ENCODE measurements around the gene USP17L20. TPM values are rescaled to one million over a fixed set of nuclear protein-coding genes. Genes with fewer than 3 reads are reported as not detected.
"Not testable (repeated sequence)": the region's sequence is repeated elsewhere in the genome, so short reads cannot be mapped to it uniquely, and the experiment has no call there.

USP17L20 gene, protein sequence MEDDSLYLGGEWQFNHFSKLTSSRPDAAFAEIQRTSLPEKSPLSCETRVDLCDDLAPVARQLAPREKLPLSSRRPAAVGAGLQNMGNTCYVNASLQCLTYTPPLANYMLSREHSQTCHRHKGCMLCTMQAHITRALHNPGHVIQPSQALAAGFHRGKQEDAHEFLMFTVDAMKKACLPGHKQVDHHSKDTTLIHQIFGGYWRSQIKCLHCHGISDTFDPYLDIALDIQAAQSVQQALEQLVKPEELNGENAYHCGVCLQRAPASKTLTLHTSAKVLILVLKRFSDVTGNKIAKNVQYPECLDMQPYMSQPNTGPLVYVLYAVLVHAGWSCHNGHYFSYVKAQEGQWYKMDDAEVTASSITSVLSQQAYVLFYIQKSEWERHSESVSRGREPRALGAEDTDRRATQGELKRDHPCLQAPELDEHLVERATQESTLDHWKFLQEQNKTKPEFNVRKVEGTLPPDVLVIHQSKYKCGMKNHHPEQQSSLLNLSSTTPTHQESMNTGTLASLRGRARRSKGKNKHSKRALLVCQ
- total RNA-seq: not detected

DNA sequence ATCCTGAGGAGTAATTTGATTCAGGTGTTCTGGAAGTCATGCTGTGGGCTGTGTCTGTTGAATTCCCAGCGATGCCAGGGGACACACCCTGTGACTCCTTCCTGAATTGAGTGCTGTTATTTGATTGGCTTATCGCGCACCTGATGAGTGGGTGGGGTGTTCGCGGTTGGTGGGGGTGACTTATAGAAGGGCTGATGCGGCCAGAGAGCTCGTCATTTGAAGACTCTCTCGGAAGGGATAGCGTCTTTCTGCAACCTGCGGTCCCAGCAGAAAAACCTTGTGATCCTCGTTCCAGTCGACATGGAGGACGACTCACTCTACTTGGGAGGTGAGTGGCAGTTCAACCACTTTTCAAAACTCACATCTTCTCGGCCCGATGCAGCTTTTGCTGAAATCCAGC is at the start of gene USP17L20:
TSS of gene USP17L20 (plus strand) at position 301 of the 400 bp plus-strand sequence. CDS start at position 301, 0 bp downstream.
- CTCF ChIA-PET; H3K27me3 Mint-ChIP-seq (ENCODE audit: low read depth); DNase-seq; H3K27ac Mint-ChIP-seq; H3K4me1 Mint-ChIP-seq (ENCODE audit: low read depth); H3K36me3 Mint-ChIP-seq (ENCODE audit: low read depth); intact Hi-C loops (cut with micrococcal nuclease); H3K4me3 Mint-ChIP-seq; H3K9me3 Mint-ChIP-seq: not testable (repeated sequence)

DNA sequence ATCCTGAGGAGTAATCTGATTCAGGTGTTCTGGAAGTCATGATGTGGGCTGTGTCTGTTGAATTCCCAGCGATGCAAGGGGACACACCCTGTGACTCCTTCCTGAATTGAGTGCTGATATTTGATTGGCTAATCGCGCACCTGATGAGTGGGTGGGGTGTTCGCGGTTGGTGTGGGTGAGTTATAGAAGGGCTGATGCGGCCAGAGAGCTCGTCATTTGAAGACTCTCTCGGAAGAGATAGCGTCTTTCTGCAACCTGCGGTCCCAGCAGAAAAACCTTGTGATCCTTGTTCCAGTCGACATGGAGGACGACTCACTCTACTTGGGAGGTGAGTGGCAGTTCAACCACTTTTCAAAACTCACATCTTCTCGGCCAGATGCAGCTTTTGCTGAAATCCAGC is 47.6 kb upstream of the USP17L20 start, which contains the start of gene USP17L10:
TSS of gene USP17L10 (plus strand) at position 301 of the 400 bp plus-strand sequence. CDS start at position 301, 0 bp downstream.
- H3K9me3 Mint-ChIP-seq; H3K27ac Mint-ChIP-seq; CTCF ChIA-PET; H3K27me3 Mint-ChIP-seq (ENCODE audit: low read depth); H3K36me3 Mint-ChIP-seq (ENCODE audit: low read depth); H3K4me1 Mint-ChIP-seq (ENCODE audit: low read depth); intact Hi-C loops (cut with micrococcal nuclease); H3K4me3 Mint-ChIP-seq; DNase-seq: not testable (repeated sequence)

- H3K4me1 Mint-ChIP-seq (ENCODE audit: low read depth); H3K36me3 Mint-ChIP-seq (ENCODE audit: low read depth); H3K27ac Mint-ChIP-seq; intact Hi-C loops (cut with micrococcal nuclease); H3K4me3 Mint-ChIP-seq; H3K27me3 Mint-ChIP-seq (ENCODE audit: low read depth); H3K9me3 Mint-ChIP-seq; DNase-seq; CTCF ChIA-PET: not testable (repeated sequence)
Measured at GRCh38 chr4:9214701-9215100, 43.2 kb upstream of the USP17L20 start.

- H3K36me3 Mint-ChIP-seq (ENCODE audit: low read depth); H3K27ac Mint-ChIP-seq; DNase-seq; intact Hi-C loops (cut with micrococcal nuclease); CTCF ChIA-PET; H3K4me1 Mint-ChIP-seq (ENCODE audit: low read depth); H3K27me3 Mint-ChIP-seq (ENCODE audit: low read depth); H3K4me3 Mint-ChIP-seq; H3K9me3 Mint-ChIP-seq: not testable (repeated sequence)
Measured at GRCh38 chr4:9215105-9215504, 42.8 kb upstream of the USP17L20 start, which contains the start of gene USP17L11. USP17L11 (plus strand) TSS chr4:9215405; CDS start chr4:9215405, 0 bp downstream.

DNA sequence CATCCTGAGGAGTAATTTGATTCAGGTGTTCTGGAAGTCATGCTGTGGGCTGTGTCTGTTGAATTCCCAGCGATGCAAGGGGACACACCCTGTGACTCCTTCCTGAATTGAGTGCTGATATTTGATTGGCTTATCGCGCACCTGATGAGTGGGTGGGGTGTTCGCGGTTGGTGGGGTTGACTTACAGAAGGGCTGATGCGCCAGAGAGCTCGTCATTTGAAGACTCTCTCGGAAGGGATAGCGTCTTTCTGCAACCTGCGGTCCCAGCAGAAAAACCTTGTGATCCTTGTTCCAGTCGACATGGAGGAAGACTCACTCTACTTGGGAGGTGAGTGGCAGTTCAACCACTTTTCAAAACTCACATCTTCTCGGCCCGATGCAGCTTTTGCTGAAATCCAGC is 38.1 kb upstream of the USP17L20 start, which contains the start of gene USP17L12:
TSS of gene USP17L12 (plus strand) at position 301 of the 400 bp plus-strand sequence. CDS start at position 301, 0 bp downstream.
- DNase-seq; H3K36me3 Mint-ChIP-seq (ENCODE audit: low read depth); intact Hi-C loops (cut with micrococcal nuclease); H3K4me3 Mint-ChIP-seq; H3K4me1 Mint-ChIP-seq (ENCODE audit: low read depth); H3K27me3 Mint-ChIP-seq (ENCODE audit: low read depth); H3K27ac Mint-ChIP-seq; CTCF ChIA-PET; H3K9me3 Mint-ChIP-seq: not testable (repeated sequence)

- H3K4me1 Mint-ChIP-seq (ENCODE audit: low read depth); H3K4me3 Mint-ChIP-seq; H3K9me3 Mint-ChIP-seq; H3K27me3 Mint-ChIP-seq (ENCODE audit: low read depth); intact Hi-C loops (cut with micrococcal nuclease); H3K36me3 Mint-ChIP-seq (ENCODE audit: low read depth); CTCF ChIA-PET; DNase-seq; H3K27ac Mint-ChIP-seq: not testable (repeated sequence)
Measured at GRCh38 chr4:9224596-9224995, 33.3 kb upstream of the USP17L20 start, which contains the start of gene USP17L13. USP17L13 (plus strand) TSS chr4:9224896; CDS start chr4:9224896, 0 bp downstream.

DNA sequence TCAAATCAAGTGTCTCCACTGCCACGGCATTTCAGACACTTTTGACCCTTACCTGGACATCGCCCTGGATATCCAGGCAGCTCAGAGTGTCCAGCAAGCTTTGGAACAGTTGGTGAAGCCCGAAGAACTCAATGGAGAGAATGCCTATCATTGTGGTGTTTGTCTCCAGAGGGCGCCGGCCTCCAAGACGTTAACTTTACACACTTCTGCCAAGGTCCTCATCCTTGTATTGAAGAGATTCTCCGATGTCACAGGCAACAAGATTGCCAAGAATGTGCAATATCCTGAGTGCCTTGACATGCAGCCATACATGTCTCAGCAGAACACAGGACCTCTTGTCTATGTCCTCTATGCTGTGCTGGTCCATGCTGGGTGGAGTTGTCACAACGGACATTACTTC is 27.7 kb upstream of the USP17L20 start:
- H3K4me3 Mint-ChIP-seq; CTCF ChIA-PET; H3K9me3 Mint-ChIP-seq; DNase-seq; H3K4me1 Mint-ChIP-seq (ENCODE audit: low read depth); H3K36me3 Mint-ChIP-seq (ENCODE audit: low read depth); H3K27me3 Mint-ChIP-seq (ENCODE audit: low read depth); intact Hi-C loops (cut with micrococcal nuclease); H3K27ac Mint-ChIP-seq: not testable (repeated sequence)

DNA sequence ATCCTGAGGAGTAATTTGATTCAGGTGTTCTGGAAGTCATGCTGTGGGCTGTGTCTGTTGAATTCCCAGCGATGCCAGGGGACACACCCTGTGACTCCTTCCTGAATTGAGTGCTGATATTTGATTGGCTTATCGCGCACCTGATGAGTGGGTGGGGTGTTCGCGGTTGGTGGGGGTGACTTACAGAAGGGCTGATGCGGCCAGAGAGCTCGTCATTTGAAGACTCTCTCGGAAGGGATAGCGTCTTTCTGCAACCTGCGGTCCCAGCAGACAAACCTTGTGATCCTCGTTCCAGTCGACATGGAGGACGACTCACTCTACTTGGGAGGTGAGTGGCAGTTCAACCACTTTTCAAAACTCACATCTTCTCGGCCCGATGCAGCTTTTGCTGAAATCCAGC is 23.8 kb upstream of the USP17L20 start, which contains the start of gene USP17L15:
TSS of gene USP17L15 (plus strand) at position 301 of the 400 bp plus-strand sequence. CDS start at position 301, 0 bp downstream.
- H3K27ac Mint-ChIP-seq; intact Hi-C loops (cut with micrococcal nuclease); H3K4me3 Mint-ChIP-seq; H3K9me3 Mint-ChIP-seq; H3K27me3 Mint-ChIP-seq (ENCODE audit: low read depth); H3K36me3 Mint-ChIP-seq (ENCODE audit: low read depth); CTCF ChIA-PET; DNase-seq; H3K4me1 Mint-ChIP-seq (ENCODE audit: low read depth): not testable (repeated sequence)

- intact Hi-C loops (cut with micrococcal nuclease); H3K27ac Mint-ChIP-seq; H3K9me3 Mint-ChIP-seq: not testable (repeated sequence)
Measured at GRCh38 chr4:9238461-9238860, 19.5 kb upstream of the USP17L20 start.

DNA sequence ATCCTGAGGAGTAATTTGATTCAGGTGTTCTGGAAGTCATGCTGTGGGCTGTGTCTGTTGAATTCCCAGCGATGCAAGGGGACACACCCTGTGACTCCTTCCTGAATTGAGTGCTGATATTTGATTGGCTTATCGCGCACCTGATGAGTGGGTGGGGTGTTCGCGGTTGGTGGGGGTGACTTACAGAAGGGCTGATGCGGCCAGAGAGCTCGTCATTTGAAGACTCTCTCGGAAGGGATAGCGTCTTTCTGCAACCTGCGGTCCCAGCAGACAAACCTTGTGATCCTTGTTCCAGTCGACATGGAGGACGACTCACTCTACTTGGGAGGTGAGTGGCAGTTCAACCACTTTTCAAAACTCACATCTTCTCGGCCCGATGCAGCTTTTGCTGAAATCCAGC is 14.3 kb upstream of the USP17L20 start, which contains the start of gene USP17L17:
TSS of gene USP17L17 (plus strand) at position 301 of the 400 bp plus-strand sequence. CDS start at position 301, 0 bp downstream.
- H3K27me3 Mint-ChIP-seq (ENCODE audit: low read depth); H3K36me3 Mint-ChIP-seq (ENCODE audit: low read depth); intact Hi-C loops (cut with micrococcal nuclease); DNase-seq; H3K27ac Mint-ChIP-seq; H3K4me3 Mint-ChIP-seq; CTCF ChIA-PET; H3K9me3 Mint-ChIP-seq; H3K4me1 Mint-ChIP-seq (ENCODE audit: low read depth): not testable (repeated sequence)

More at GRCh38 chr4:9238461-9238860, 19.5 kb upstream of the USP17L20 start:
- H3K36me3 Mint-ChIP-seq (ENCODE audit: low read depth); H3K4me3 Mint-ChIP-seq; H3K27me3 Mint-ChIP-seq (ENCODE audit: low read depth); H3K4me1 Mint-ChIP-seq (ENCODE audit: low read depth); DNase-seq; CTCF ChIA-PET: not testable (repeated sequence)

DNA sequence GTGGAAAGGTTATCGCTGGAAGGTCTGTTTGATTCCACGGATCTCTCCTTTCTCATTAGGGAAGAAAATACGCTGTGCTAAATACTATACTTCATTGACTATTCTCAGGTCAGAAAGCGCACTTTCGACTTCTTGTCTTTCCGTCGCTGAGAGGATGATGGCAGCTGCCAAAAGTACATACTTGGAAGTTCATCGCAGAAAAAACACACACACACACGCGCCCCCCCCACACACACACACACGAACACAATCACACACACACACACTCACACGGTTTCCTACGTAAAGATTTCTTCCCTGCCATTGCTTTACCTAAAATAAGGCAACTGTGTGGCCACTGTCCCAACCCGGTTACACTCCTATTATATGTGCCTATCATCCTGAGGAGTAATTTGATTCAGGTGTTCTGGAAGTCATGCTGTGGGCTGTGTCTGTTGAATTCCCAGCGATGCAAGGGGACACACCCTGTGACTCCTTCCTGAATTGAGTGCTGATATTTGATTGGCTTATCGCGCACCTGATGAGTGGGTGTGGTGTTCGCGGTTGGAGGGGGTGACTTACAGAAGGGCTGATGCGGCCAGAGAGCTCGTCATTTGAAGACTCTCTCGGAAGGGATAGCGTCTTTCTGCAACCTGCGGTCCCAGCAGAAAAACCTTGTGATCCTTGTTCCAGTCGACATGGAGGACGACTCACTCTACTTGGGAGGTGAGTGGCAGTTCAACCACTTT is 9.8 kb upstream of the USP17L20 start, which contains the start of gene USP17L18:
TSS of gene USP17L18 (plus strand) at position 678 of the 728 bp plus-strand sequence. CDS start at position 678, 0 bp downstream.
- H3K4me3 Mint-ChIP-seq; H3K27me3 Mint-ChIP-seq (ENCODE audit: low read depth); DNase-seq; intact Hi-C loops (cut with micrococcal nuclease); H3K4me1 Mint-ChIP-seq (ENCODE audit: low read depth); H3K9me3 Mint-ChIP-seq; H3K36me3 Mint-ChIP-seq (ENCODE audit: low read depth); H3K27ac Mint-ChIP-seq; CTCF ChIA-PET: not testable (repeated sequence)

DNA sequence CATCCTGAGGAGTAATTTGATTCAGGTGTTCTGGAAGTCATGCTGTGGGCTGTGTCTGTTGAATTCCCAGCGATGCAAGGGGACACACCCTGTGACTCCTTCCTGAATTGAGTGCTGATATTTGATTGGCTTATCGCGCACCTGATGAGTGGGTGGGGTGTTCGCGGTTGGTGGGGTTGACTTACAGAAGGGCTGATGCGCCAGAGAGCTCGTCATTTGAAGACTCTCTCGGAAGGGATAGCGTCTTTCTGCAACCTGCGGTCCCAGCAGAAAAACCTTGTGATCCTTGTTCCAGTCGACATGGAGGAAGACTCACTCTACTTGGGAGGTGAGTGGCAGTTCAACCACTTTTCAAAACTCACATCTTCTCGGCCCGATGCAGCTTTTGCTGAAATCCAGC is 4.8 kb upstream of the USP17L20 start, which contains the start of gene USP17L19:
TSS of gene USP17L19 (plus strand) at position 301 of the 400 bp plus-strand sequence. CDS start at position 301, 0 bp downstream.
- intact Hi-C loops (cut with micrococcal nuclease); H3K36me3 Mint-ChIP-seq (ENCODE audit: low read depth): not testable (repeated sequence)

More for the DNA sequence above, 4.8 kb upstream of the USP17L20 start, which contains the start of gene USP17L19:
- H3K4me3 Mint-ChIP-seq; H3K9me3 Mint-ChIP-seq; H3K4me1 Mint-ChIP-seq (ENCODE audit: low read depth); H3K27me3 Mint-ChIP-seq (ENCODE audit: low read depth); H3K27ac Mint-ChIP-seq; DNase-seq; CTCF ChIA-PET: not testable (repeated sequence)

All from activated naive CD4-positive, alpha-beta T cell treated with anti-CD3 and anti-CD28 coated beads for 36 hours (primary cell).